ENCODE data around the gene RRP8.

The RRP8 gene

GRCh38 chr11:6619004-6619745 is 15.8 kb upstream of the RRP8 start, which contains the start of gene TPP1:
TPP1 (minus strand) TSS chr11:6619422; CDS start chr11:6619400, 22 bp downstream.
- Histone ChIP-seq H3K9me3 (replicated peaks; ENCODE audit: insufficient read depth, low read length) (no peaks in the 10 kb centered on the region), H3K9me2 (replicated peaks; ENCODE audit: insufficient read depth, low read length) (no peaks in the 10 kb centered on the region), H3K4me1 (ENCODE audit: low read length) (peaks cover 19% of the 10 kb centered on the region; the same call in 1 of the 2 replicates), H3K9ac (ENCODE audit: low read length) (peak within 1 kb of the TSS; percentile 74), H3K4me3 (ENCODE audit: low read length) (peak within 1 kb of the TSS; percentile 77), H4K20me1 (ENCODE audit: insufficient read depth, low read length) (no peaks in the 10 kb centered on the region), H2AFZ (ENCODE audit: low read length) (peak within 1 kb of the TSS; percentile 78), H3K36me3 (replicated peaks; ENCODE audit: insufficient read depth, low read length) (no peaks in the 10 kb centered on the region), H3K27me3 (replicated peaks; ENCODE audit: insufficient read depth, low read length) (no peaks in the 10 kb centered on the region), H3K79me2 (ENCODE audit: low read length) (peaks cover 14% of the 10 kb centered on the region), H3K27ac (ENCODE audit: low read length) (no peak within 1 kb of the TSS), H3K4me2 (ENCODE audit: low read depth, low read length) (peak within 1 kb of the TSS; percentile 98), H3F3A (ENCODE audit: insufficient read depth, low read length) (no peaks in the 10 kb centered on the region)
- DNase-seq, result peak; percentile 89
- no peak for TF ChIP-seq EZH2 (optimal IDR thresholded peaks at IDR 0.05; ENCODE audit: low read depth, low read length)
- TF ChIP-seq, protein P1, sequence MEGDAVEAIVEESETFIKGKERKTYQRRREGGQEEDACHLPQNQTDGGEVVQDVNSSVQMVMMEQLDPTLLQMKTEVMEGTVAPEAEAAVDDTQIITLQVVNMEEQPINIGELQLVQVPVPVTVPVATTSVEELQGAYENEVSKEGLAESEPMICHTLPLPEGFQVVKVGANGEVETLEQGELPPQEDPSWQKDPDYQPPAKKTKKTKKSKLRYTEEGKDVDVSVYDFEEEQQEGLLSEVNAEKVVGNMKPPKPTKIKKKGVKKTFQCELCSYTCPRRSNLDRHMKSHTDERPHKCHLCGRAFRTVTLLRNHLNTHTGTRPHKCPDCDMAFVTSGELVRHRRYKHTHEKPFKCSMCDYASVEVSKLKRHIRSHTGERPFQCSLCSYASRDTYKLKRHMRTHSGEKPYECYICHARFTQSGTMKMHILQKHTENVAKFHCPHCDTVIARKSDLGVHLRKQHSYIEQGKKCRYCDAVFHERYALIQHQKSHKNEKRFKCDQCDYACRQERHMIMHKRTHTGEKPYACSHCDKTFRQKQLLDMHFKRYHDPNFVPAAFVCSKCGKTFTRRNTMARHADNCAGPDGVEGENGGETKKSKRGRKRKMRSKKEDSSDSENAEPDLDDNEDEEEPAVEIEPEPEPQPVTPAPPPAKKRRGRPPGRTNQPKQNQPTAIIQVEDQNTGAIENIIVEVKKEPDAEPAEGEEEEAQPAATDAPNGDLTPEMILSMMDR (IDR thresholded peaks at IDR 0.05; ENCODE audit: low read length), result no peak

- Histone ChIP-seq H3K9me2 (replicated peaks; ENCODE audit: insufficient read depth, low read length) (no peaks in the 10 kb centered on the region), H3K9ac (ENCODE audit: low read length) (peak overlapping the region; percentile 74), H3K27ac (ENCODE audit: low read length) (no peak overlapping the region), H3K36me3 (replicated peaks; ENCODE audit: insufficient read depth, low read length) (no peaks in the 10 kb centered on the region), H3K4me3 (ENCODE audit: low read length) (peak overlapping the region; percentile 77), H2AFZ (ENCODE audit: low read length) (peak overlapping the region; percentile 78), H3K4me1 (ENCODE audit: low read length) (peaks cover 19% of the 10 kb centered on the region; the same call in 1 of the 2 replicates), H4K20me1 (ENCODE audit: insufficient read depth, low read length) (no peaks in the 10 kb centered on the region), H3K27me3 (replicated peaks; ENCODE audit: insufficient read depth, low read length) (no peaks in the 10 kb centered on the region), H3K9me3 (replicated peaks; ENCODE audit: insufficient read depth, low read length) (no peaks in the 10 kb centered on the region), H3F3A (ENCODE audit: insufficient read depth, low read length) (no peaks in the 10 kb centered on the region), H3K4me2 (ENCODE audit: low read depth, low read length) (peak overlapping the region; percentile 98), H3K79me2 (ENCODE audit: low read length) (peaks cover 14% of the 10 kb centered on the region)
- TF ChIP-seq EZH2phosphoT487 (IDR thresholded peaks at IDR 0.05; ENCODE audit: low read length), result no peak
- TF ChIP-seq, protein P1 (IDR thresholded peaks at IDR 0.05; ENCODE audit: low read length), result no peak
- TF ChIP-seq EZH2 (optimal IDR thresholded peaks at IDR 0.05; ENCODE audit: low read depth, low read length), result no peak
- no peak for DNase-seq
Measured at GRCh38 chr11:6618117-6619003, 14.9 kb upstream of the RRP8 start.

DNA sequence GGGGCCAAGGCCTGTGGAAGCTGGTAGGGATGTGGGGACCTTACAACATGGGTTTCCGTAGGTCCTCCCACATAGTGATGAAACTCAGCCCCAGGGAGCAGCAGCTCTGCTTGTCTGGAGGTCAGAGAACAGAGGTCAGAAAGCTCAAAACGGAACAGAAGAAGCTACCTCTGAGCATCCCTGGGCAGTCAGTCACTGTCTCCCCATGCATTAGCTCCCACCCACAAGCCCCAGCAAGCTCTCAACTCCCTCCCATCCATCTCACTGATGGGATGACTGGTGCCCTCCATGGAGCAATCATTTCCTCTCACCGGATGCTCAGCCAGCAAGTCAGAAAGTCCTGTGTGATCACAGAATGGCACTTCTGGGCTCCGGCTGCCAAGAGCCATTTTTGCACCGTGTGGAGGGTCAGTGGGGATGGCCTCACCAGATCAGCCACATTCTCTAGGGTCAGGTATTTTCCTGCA is 13.9 kb upstream of the RRP8 start:
- Histone ChIP-seq H3K4me2 (ENCODE audit: low read depth, low read length) (no peak overlapping the region), H4K20me1 (ENCODE audit: insufficient read depth, low read length) (no peaks in the 10 kb centered on the region), H3K4me3 (ENCODE audit: low read length) (no peak overlapping the region), H3K4me1 (ENCODE audit: low read length) (peaks cover 18% of the 10 kb centered on the region; the same call in 1 of the 2 replicates), H3K79me2 (ENCODE audit: low read length) (peaks cover 14% of the 10 kb centered on the region), H3K9me2 (replicated peaks; ENCODE audit: insufficient read depth, low read length) (no peaks in the 10 kb centered on the region), H3K36me3 (replicated peaks; ENCODE audit: insufficient read depth, low read length) (no peaks in the 10 kb centered on the region), H3F3A (ENCODE audit: insufficient read depth, low read length) (peaks cover 8% of the 10 kb centered on the region), H3K9me3 (replicated peaks; ENCODE audit: insufficient read depth, low read length) (no peaks in the 10 kb centered on the region), H3K27me3 (replicated peaks; ENCODE audit: insufficient read depth, low read length) (no peaks in the 10 kb centered on the region), H3K27ac (ENCODE audit: low read length) (no peak overlapping the region), H3K9ac (ENCODE audit: low read length) (no peak overlapping the region), H2AFZ (ENCODE audit: low read length) (no peak overlapping the region)
- no peak for DNase-seq
- TF ChIP-seq, protein P1 (IDR thresholded peaks at IDR 0.05; ENCODE audit: low read length), result no peak
- TF ChIP-seq EZH2phosphoT487 (IDR thresholded peaks at IDR 0.05; ENCODE audit: low read length), result no peak
- TF ChIP-seq EZH2 (optimal IDR thresholded peaks at IDR 0.05; ENCODE audit: low read depth, low read length), result no peak

Data from MM.1S (cell line).